Mesenchymal stem cell (in vitro differentiated cells and primary cell): ENCODE data around the gene ATG12.

ENCODE experiments used
- DNase-seq: peaks from one replicate; pipeline ENCODE4 v3.0.0-alpha.2; 2013
- H2AFZ ChIP-seq: one replicate; pipeline ENCODE4 v1.6.1; 2013; ENCODE audit warnings: low read depth, mild to moderate bottlenecking, control low read depth, inconsistent platforms, low read length, moderate library complexity
- H2AK5ac ChIP-seq: 2 replicates; pipeline ENCODE4 v1.6.1; 2013; ENCODE audit warnings: low read length, moderate library complexity, mild to moderate bottlenecking, inconsistent platforms; ENCODE audit not compliant: severe bottlenecking
- H2BK120ac ChIP-seq: one replicate; pipeline ENCODE4 v1.6.1; 2013; ENCODE audit warnings: low read depth, mild to moderate bottlenecking, inconsistent platforms, low read length, moderate library complexity
- H2BK12ac ChIP-seq, 2 experiments: one replicate each; pipeline ENCODE4 v1.6.1; 2013; ENCODE audit warnings: inconsistent platforms in 2 of 2, low read length in 2 of 2, mild to moderate bottlenecking in 2 of 2, moderate library complexity in 2 of 2, control low read depth in 1 of 2
- H2BK15ac ChIP-seq: one replicate; pipeline ENCODE4 v1.6.1; 2013; ENCODE audit warnings: mild to moderate bottlenecking, low read depth, inconsistent platforms; ENCODE audit not compliant: poor library complexity, severe bottlenecking
- H2BK5ac ChIP-seq: 2 replicates; pipeline ENCODE4 v1.6.1; 2013; ENCODE audit warnings: low read depth, mild to moderate bottlenecking, low read length, control low read depth, inconsistent platforms; ENCODE audit not compliant: poor library complexity, severe bottlenecking
- H3K14ac ChIP-seq, 2 experiments: one replicate each; pipeline ENCODE4 v1.6.1; 2013; ENCODE audit warnings: inconsistent platforms in 2 of 2, low read length in 2 of 2, control low read depth in 1 of 2, mild to moderate bottlenecking in 1 of 2, moderate library complexity in 1 of 2
- H3K18ac ChIP-seq, 2 experiments: one replicate each; pipeline ENCODE4 v1.6.1; 2013; ENCODE audit warnings: inconsistent platforms in 2 of 2, low read length in 2 of 2, control low read depth in 1 of 2, low read depth in 1 of 2, mild to moderate bottlenecking in 1 of 2
- H3K23ac ChIP-seq, 2 experiments: one replicate each; pipeline ENCODE4 v1.6.1; 2013; ENCODE audit warnings: inconsistent platforms in 2 of 2, low read length in 2 of 2, mild to moderate bottlenecking in 2 of 2, moderate library complexity in 2 of 2, control low read depth in 1 of 2
- H3K27ac ChIP-seq: 2 replicates; pipeline ENCODE4 v1.5.1; 2013; ENCODE audit warnings: mild to moderate bottlenecking, moderate library complexity, low read length, control low read depth, inconsistent platforms; ENCODE audit not compliant: poor library complexity, severe bottlenecking
- H3K27me3 ChIP-seq, 2 experiments: 2 replicates each; pipeline versions ENCODE4 v1.6.1 to v1.7.0; 2013; ENCODE audit warnings: low read length in 2 of 2, mild to moderate bottlenecking in 2 of 2, moderate library complexity in 2 of 2, control low read depth in 1 of 2, inconsistent platforms in 1 of 2; ENCODE audit not compliant: control insufficient read depth in 1 of 2, insufficient read depth in 1 of 2
- H3K36me3 ChIP-seq, 2 experiments: 2 replicates each; pipeline versions ENCODE4 v1.6.1 to v1.7.0; 2013; ENCODE audit warnings: low read length in 2 of 2, control low read depth in 1 of 2, inconsistent platforms in 1 of 2, low read depth in 1 of 2, mild to moderate bottlenecking in 1 of 2; ENCODE audit not compliant: insufficient read depth in 2 of 2, control insufficient read depth in 1 of 2
- H3K4ac ChIP-seq, 2 experiments: one replicate each; pipeline ENCODE4 v1.6.1; 2013; ENCODE audit warnings: inconsistent platforms in 2 of 2, low read length in 2 of 2, mild to moderate bottlenecking in 2 of 2, moderate library complexity in 2 of 2, control low read depth in 1 of 2, low read depth in 1 of 2
- H3K4me1 ChIP-seq: 2 replicates; pipeline ENCODE4 v1.6.1; 2013; ENCODE audit warnings: low read depth, low read length, control low read depth; ENCODE audit not compliant: control insufficient read depth, insufficient read depth
- H3K4me2 ChIP-seq: 2 replicates; pipeline ENCODE4 v1.6.1; 2013; ENCODE audit warnings: low read length, mild to moderate bottlenecking, inconsistent platforms; ENCODE audit not compliant: poor library complexity, severe bottlenecking
- H3K4me3 ChIP-seq, 2 experiments: 2 replicates each; pipeline versions ENCODE4 v1.5.1 to v1.7.0; 2013; ENCODE audit warnings: low read length in 2 of 2, mild to moderate bottlenecking in 2 of 2, control low read depth in 1 of 2, low read depth in 1 of 2; ENCODE audit not compliant: insufficient read depth in 1 of 2
- H3K79me1 ChIP-seq: replicated peaks from 2 replicates; pipeline ENCODE4 v1.6.1; 2013; ENCODE audit warnings: mild to moderate bottlenecking, control low read depth, low read length, inconsistent platforms; ENCODE audit not compliant: poor library complexity, severe bottlenecking
- H3K9ac ChIP-seq: 2 replicates; pipeline ENCODE4 v1.7.0; 2013; ENCODE audit warnings: mild to moderate bottlenecking, low read length, moderate library complexity
- H3K9me3 ChIP-seq: 2 replicates; pipeline ENCODE4 v1.7.0; 2013; ENCODE audit warnings: mild to moderate bottlenecking, low read length; ENCODE audit not compliant: control insufficient read depth
- H4K8ac ChIP-seq: one replicate; pipeline ENCODE4 v1.6.1; 2013; ENCODE audit warnings: inconsistent platforms, mild to moderate bottlenecking, low read length, moderate library complexity
- H4K91ac ChIP-seq: one replicate; pipeline ENCODE4 v1.6.1; 2013; ENCODE audit warnings: mild to moderate bottlenecking, low read length, inconsistent platforms
- WGBS: methylation state at CpG from one replicate; pipeline ENCODE4 v1.1.7; 2013; ENCODE audit warnings: mixed read lengths; 5-methylcytosine and 5-hydroxymethylcytosine counted together

Gene ATG12

DNA sequence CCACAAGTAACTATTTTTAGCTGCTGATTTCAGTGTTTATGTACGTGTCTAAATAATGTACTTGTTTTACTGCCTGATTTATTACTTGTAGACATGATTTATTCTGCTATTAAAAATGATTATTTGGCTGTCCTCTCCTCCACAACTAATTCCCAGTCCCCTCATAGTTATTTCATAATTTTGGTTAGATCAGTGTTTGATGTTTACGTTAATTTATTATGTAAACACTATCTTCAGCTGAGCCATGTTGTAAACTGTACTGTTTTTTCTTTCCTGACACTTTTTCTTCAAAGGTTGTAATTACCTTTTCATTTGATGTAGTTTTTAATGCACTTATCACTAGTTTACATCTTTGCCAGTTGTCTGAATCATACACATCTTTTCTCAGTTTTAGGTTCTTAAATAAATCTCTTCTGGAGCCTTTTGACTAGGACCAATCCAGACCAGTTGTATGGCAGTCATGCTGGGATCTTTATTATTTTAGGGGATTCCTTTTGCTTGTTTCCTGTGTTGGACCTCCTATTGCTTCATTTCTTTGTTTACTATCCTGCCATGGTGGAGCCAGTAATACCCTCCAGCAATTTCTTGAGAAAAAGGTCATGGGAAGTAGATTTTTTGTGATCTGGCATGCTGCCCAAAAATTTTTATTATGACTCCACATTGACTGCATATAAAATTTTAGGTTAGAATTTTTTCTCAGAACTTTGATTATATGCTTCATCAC lies 16.4 kb upstream of the ATG12 start:
- Histone ChIP-seq H3K4me1 (no peaks in the 10 kb centered on the region), H4K8ac (no peak overlapping the region), H3K4me3 (no peak overlapping the region), H2BK12ac (no peak overlapping the region), H2BK120ac (no peak overlapping the region), H3K23ac (no peak overlapping the region), H3K9me3 (no peaks in the 10 kb centered on the region), H3K79me1 (peaks cover 15% of the 10 kb centered on the region), H3K14ac (no peak overlapping the region), H2AK5ac (no peak overlapping the region), H2BK5ac (no peak overlapping the region), H3K18ac (no peak overlapping the region), H3K9ac (no peak overlapping the region), H3K27me3 (no peaks in the 10 kb centered on the region), H2BK15ac (no peak overlapping the region), H3K4ac (no peak overlapping the region), H4K91ac (no peak overlapping the region), H3K36me3 (no peaks in the 10 kb centered on the region), H3K4me2 (no peak overlapping the region), H3K27ac (no peak overlapping the region), H2AFZ (no peak overlapping the region)
- WGBS: no CpG with 5 or more reads among the region's 2 CpGs
- DNase-seq: peak; percentile 33

DNA sequence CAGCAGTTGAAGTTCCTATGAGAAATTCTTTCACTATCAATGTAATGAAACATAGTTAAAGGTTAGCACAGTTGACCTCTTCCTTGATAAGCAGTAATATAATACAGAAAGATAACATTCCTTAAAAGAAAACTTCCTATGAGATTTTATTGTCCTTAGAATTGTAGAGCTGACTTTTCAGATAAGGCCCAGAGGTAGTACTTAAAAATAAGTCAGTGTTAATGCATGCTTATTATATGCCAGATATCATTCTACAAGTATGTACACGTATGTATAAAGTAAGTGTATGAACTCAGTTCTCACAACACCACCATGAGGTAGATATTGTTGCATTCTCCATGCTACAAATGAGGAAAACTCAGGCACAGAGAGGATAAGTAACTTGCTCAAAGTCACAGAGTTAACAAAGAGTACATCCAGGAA lies 15.7 kb upstream of the ATG12 start:
- WGBS: no CpG with 5 or more reads among the region's 1 CpG
- H2BK15ac ChIP-seq: no peak overlapping the region

DNA sequence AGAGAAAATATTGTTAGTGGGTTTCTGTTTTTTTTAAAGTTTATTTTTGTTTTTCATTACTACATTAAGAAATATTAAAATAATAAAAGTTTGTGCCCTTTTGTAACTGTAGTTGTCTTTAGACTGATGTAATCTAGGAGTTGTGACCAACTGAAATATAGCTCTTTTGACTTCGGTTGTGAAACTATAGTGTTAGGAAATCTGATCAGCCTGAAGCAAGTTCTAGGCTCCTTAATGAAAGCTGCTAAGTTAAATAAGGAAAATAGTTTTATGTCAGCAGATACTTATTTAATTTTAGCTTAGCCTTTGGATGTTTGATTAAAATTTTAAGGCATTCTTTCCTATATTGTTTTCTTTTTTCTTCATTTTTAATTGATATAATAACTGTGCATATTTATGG lies 14.6 kb upstream of the ATG12 start:
- Histone ChIP-seq H3K18ac (no peak overlapping the region), H3K23ac (no peak overlapping the region), H2AFZ (no peak overlapping the region), H2BK120ac (no peak overlapping the region), H4K8ac (no peak overlapping the region), H3K4ac (no peak overlapping the region), H4K91ac (no peak overlapping the region), H2BK5ac (no peak overlapping the region), H3K27me3 (no peaks in the 10 kb centered on the region), H3K36me3 (no peaks in the 10 kb centered on the region), H2BK12ac (no peak overlapping the region), H3K4me1 (no peaks in the 10 kb centered on the region), H3K4me2 (no peak overlapping the region), H3K9me3 (no peaks in the 10 kb centered on the region), H3K14ac (no peak overlapping the region), H3K27ac (no peak overlapping the region), H3K79me1 (peaks cover 14% of the 10 kb centered on the region), H2BK15ac (no peak overlapping the region), H3K9ac (no peak overlapping the region), H3K4me3 (no peak overlapping the region), H2AK5ac (no peak overlapping the region)
- no peak for DNase-seq
- WGBS: 89% methylated on average over 1 of the region's 1 CpG

More for the DNA sequence above, 15.7 kb upstream of the ATG12 start:
- H3K9me3 ChIP-seq: no peaks in the 10 kb centered on the region
- H3K9ac ChIP-seq: no peak overlapping the region
- no peak overlapping the region for H3K23ac ChIP-seq
- H3K27me3 ChIP-seq: no peaks in the 10 kb centered on the region
- no peak overlapping the region for H2BK12ac ChIP-seq
- no peak overlapping the region for H2BK120ac ChIP-seq
- no peak overlapping the region for H2AK5ac ChIP-seq
- peaks cover 15% of the 10 kb centered on the region for H3K79me1 ChIP-seq
- H2BK5ac ChIP-seq: no peak overlapping the region
- H3K4me1 ChIP-seq: no peaks in the 10 kb centered on the region
- H3K27ac ChIP-seq: no peak overlapping the region
- H3K14ac ChIP-seq: no peak overlapping the region
- H2AFZ ChIP-seq: no peak overlapping the region
- no peak overlapping the region for H3K4me3 ChIP-seq
- no peak overlapping the region for H3K4ac ChIP-seq
- H3K18ac ChIP-seq: no peak overlapping the region
- DNase-seq: no peak
- no peaks in the 10 kb centered on the region for H3K36me3 ChIP-seq
- H4K91ac ChIP-seq: no peak overlapping the region
- no peak overlapping the region for H3K4me2 ChIP-seq
- H4K8ac ChIP-seq: no peak overlapping the region

DNA sequence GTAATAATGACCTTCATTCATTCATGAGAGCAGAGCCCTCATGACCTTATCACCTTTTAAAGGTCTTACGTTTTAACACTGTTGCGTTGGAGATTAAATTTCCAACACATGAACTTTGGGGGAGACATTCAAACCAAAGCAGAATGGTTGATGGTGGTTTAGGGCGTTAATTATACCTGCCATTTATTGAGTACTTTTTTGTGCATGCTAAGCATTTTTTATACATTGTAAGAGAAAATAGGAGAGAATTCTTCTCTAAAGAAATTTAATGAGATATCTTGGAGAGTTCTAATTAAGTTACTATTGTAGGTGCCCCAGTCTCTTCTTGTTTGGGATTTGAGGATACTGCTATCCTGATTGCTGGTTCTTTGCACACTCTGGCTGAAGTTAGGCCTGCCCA lies 12.8 kb upstream of the ATG12 start:
- Histone ChIP-seq H3K4me1 (no peaks in the 10 kb centered on the region), H3K23ac (no peak overlapping the region), H3K14ac (no peak overlapping the region), H2AFZ (no peak overlapping the region), H2BK5ac (no peak overlapping the region), H4K91ac (no peak overlapping the region), H3K79me1 (peaks cover 16% of the 10 kb centered on the region), H3K4me3 (no peak overlapping the region), H3K9me3 (no peaks in the 10 kb centered on the region), H3K4ac (no peak overlapping the region), H3K27ac (no peak overlapping the region), H2BK15ac (no peak overlapping the region), H2AK5ac (no peak overlapping the region), H4K8ac (no peak overlapping the region), H3K18ac (no peak overlapping the region), H3K9ac (no peak overlapping the region), H3K36me3 (no peaks in the 10 kb centered on the region), H3K4me2 (no peak overlapping the region), H3K27me3 (no peaks in the 10 kb centered on the region), H2BK12ac (no peak overlapping the region), H2BK120ac (no peak overlapping the region)
- no peak for DNase-seq
- 100% methylated on average over 2 of the region's 3 CpGs for WGBS
